ENCODE data around the gene CFAP107. TPM values are rescaled to one million over a fixed set of nuclear protein-coding genes. Genes with fewer than 3 reads are reported as not detected.

Gene CFAP107
- total RNA-seq, result not detected

GRCh38 chr1:12745992-12746323 lies at the start of gene CFAP107:
CFAP107 (plus strand) TSS chr1:12746200; CDS start chr1:12746431, 231 bp downstream.

GRCh38 chr1:12715896-12716437 lies 30.0 kb upstream of the CFAP107 start, which contains the start of gene AADACL3:
AADACL3 (plus strand) TSS chr1:12716110; CDS start chr1:12716177, 67 bp downstream.

GRCh38 chr1:12773438-12773837 lies 27.4 kb downstream of the CFAP107 start, which contains the start of gene PRAMEF12:
PRAMEF12 (plus strand) TSS chr1:12773738; CDS start chr1:12774868, 1,130 bp downstream.

GRCh38 chr1:12791097-12791496 lies 45.1 kb downstream of the CFAP107 start, which contains the start of gene PRAMEF1:
PRAMEF1 (plus strand) TSS chr1:12791397; CDS start chr1:12793228, 1,831 bp downstream.

Other genes starting within 250 kb of the CFAP107 start
- gene DHRS3, start 128.0 kb upstream of the CFAP107 start, total RNA-seq, result 53.6 TPM
- not detected for gene AADACL4, start 102.1 kb upstream of the CFAP107 start, total RNA-seq
- 0.11 TPM for gene AADACL3, start 30.1 kb upstream of the CFAP107 start, total RNA-seq
- not detected for gene PRAMEF12, start 27.5 kb downstream of the CFAP107 start, total RNA-seq
- gene PRAMEF1, start 45.2 kb downstream of the CFAP107 start, total RNA-seq, result not detected
- not detected for gene PRAMEF11, start 85.2 kb downstream of the CFAP107 start, total RNA-seq
- gene HNRNPCL1, start 102.5 kb downstream of the CFAP107 start, total RNA-seq, result not detected
- gene PRAMEF2, start 110.9 kb downstream of the CFAP107 start, total RNA-seq, result not detected
- gene PRAMEF4, start 140.0 kb downstream of the CFAP107 start, total RNA-seq, result not detected
- not detected for gene PRAMEF10, start 152.1 kb downstream of the CFAP107 start, total RNA-seq
- gene PRAMEF7, start 170.4 kb downstream of the CFAP107 start, total RNA-seq, result not detected
- not detected for gene PRAMEF6, start 201.4 kb downstream of the CFAP107 start, total RNA-seq